PFSK-1 (cell line): ENCODE data around the gene SAG.

Experiments
- POLR2AphosphoS5 ChIP-seq: IDR thresholded peaks from 2 replicates; pipeline ENCODE4 v1.6.1; 2012; ENCODE audit warnings: low read depth, mild to moderate bottlenecking, control low read depth, low read length, moderate library complexity
- TAF1 ChIP-seq: IDR thresholded peaks from 2 replicates; pipeline ENCODE4 v1.6.1; 2012; ENCODE audit warnings: low read length, control low read depth, borderline replicate concordance; ENCODE audit not compliant: insufficient read depth
- TF ChIP-seq, protein P1 (sequence below), 2 experiments: IDR thresholded peaks; 2 replicates each; pipeline versions ENCODE4 v1.6.1 to v1.8.0; 2011 to 2012; ENCODE audit warnings: low read depth in 2 of 2, low read length in 2 of 2, control low read depth in 1 of 2, inconsistent platforms in 1 of 2, mild to moderate bottlenecking in 1 of 2, moderate library complexity in 1 of 2; ENCODE audit not compliant: insufficient read depth in 1 of 2

DNA sequence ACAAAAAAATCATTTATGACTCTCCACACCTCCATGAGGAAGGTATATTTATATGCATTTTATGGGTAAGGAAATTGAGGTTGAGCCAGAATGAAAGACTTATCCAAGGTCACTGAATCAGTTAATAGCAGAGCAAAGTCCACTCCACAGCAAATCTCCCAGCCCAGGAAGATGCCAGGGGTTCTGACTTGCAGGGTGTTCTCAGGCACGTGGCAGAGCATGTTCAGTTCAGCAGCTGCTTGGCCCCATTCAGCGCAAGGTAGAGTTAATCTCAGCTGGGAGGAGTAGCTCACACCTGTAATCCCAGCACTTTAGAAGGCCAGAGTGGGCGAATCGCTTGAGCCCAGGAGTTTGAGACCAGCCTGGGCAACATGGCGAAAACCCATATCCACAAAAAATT lies 28.9 kb downstream of the SAG start:
- TF ChIP-seq, protein P1, sequence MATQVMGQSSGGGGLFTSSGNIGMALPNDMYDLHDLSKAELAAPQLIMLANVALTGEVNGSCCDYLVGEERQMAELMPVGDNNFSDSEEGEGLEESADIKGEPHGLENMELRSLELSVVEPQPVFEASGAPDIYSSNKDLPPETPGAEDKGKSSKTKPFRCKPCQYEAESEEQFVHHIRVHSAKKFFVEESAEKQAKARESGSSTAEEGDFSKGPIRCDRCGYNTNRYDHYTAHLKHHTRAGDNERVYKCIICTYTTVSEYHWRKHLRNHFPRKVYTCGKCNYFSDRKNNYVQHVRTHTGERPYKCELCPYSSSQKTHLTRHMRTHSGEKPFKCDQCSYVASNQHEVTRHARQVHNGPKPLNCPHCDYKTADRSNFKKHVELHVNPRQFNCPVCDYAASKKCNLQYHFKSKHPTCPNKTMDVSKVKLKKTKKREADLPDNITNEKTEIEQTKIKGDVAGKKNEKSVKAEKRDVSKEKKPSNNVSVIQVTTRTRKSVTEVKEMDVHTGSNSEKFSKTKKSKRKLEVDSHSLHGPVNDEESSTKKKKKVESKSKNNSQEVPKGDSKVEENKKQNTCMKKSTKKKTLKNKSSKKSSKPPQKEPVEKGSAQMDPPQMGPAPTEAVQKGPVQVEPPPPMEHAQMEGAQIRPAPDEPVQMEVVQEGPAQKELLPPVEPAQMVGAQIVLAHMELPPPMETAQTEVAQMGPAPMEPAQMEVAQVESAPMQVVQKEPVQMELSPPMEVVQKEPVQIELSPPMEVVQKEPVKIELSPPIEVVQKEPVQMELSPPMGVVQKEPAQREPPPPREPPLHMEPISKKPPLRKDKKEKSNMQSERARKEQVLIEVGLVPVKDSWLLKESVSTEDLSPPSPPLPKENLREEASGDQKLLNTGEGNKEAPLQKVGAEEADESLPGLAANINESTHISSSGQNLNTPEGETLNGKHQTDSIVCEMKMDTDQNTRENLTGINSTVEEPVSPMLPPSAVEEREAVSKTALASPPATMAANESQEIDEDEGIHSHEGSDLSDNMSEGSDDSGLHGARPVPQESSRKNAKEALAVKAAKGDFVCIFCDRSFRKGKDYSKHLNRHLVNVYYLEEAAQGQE (IDR thresholded peaks at IDR 0.05; ENCODE audit: insufficient read depth in 1 of 2, low read depth in 2 of 2, low read length in 2 of 2), result no peak
- TF ChIP-seq TAF1 (no peak), POLR2AphosphoS5 (no peak)
